HL-60 (cell line): Measurements from ENCODE around the gene DACH2.

Source experiments
- DNase-seq, 2 experiments: peaks; one replicate each; pipeline ENCODE4 v3.0.0-alpha.2; 2010 to 2020; ENCODE audit warnings: low read depth in 1 of 2, low spot score in 1 of 2
- H3K27ac ChIP-seq: fragments of 250-450 bp; sonication (Bioruptor Pico); replicated peaks from 2 replicates; pipeline ENCODE4 v1.5.1; 2020; ENCODE audit warnings: mild to moderate bottlenecking, moderate library complexity
- H3K27me3 ChIP-seq: fragments of 250-450 bp; sonication (Bioruptor Pico); 2 replicates; pipeline ENCODE4 v1.5.1; 2021; ENCODE audit warnings: mild to moderate bottlenecking, moderate library complexity; ENCODE audit not compliant: insufficient read depth, poor library complexity, severe bottlenecking
- H3K4me3 ChIP-seq: replicated peaks from 2 replicates; pipeline ENCODE4 v1.5.1; 2011; ENCODE audit warnings: mild to moderate bottlenecking, control low read depth, low read length; ENCODE audit not compliant: insufficient read depth
- GABPA ChIP-seq: IDR thresholded peaks from 2 replicates; pipeline ENCODE4 v1.6.1; 2012; ENCODE audit warnings: low read depth
- POLR2AphosphoS5 ChIP-seq: IDR thresholded peaks from 2 replicates; pipeline ENCODE4 v1.6.1; 2012; ENCODE audit warnings: low read depth
- REST ChIP-seq: IDR thresholded peaks from 2 replicates; pipeline ENCODE4 v1.6.1; 2012; ENCODE audit warnings: low read depth; ENCODE audit not compliant: insufficient replicate concordance
- SPI1 ChIP-seq: IDR thresholded peaks from 2 replicates; pipeline ENCODE4 v1.6.1; 2012; ENCODE audit warnings: low read depth, mild to moderate bottlenecking, borderline replicate concordance
- TF ChIP-seq, protein P1 (sequence below): IDR thresholded peaks from one replicate; pipeline ENCODE4 v1.5.1; 2011; ENCODE audit warnings: low read length, control low read depth, inconsistent platforms; ENCODE audit not compliant: insufficient read depth

The DACH2 gene

GRCh38 chrX:86263526-86263925 lies 115.3 kb downstream of the DACH2 start:
- TF ChIP-seq POLR2AphosphoS5 (no peak), SPI1 (no peak), GABPA (no peak), REST (no peak)
- TF ChIP-seq, protein P1, sequence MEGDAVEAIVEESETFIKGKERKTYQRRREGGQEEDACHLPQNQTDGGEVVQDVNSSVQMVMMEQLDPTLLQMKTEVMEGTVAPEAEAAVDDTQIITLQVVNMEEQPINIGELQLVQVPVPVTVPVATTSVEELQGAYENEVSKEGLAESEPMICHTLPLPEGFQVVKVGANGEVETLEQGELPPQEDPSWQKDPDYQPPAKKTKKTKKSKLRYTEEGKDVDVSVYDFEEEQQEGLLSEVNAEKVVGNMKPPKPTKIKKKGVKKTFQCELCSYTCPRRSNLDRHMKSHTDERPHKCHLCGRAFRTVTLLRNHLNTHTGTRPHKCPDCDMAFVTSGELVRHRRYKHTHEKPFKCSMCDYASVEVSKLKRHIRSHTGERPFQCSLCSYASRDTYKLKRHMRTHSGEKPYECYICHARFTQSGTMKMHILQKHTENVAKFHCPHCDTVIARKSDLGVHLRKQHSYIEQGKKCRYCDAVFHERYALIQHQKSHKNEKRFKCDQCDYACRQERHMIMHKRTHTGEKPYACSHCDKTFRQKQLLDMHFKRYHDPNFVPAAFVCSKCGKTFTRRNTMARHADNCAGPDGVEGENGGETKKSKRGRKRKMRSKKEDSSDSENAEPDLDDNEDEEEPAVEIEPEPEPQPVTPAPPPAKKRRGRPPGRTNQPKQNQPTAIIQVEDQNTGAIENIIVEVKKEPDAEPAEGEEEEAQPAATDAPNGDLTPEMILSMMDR = no peak
- Histone ChIP-seq H3K27me3 (no peaks in the 10 kb centered on the region), H3K27ac (no peak overlapping the region), H3K4me3 (no peak overlapping the region)
- DNase-seq = no peak

DNA sequence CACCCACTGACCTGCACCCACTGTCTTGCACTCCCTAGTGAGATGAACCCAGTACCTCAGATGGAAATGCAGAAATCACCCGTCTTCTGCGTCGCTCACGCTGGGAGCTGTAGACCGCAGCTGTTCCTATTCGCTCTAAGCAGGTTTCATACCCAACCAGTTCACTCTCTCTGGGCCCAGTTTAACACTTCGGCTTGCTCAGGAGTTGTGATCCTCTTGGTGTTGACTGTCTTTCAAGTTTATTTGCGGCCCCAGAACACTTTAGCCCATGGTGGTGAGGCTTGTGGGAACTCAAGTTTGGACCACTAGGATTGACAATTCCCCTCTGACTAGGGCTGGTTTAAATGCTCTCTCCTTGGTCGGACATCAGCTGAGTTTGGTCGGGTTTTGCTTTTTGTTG lies 147.0 kb downstream of the DACH2 start:
- Histone ChIP-seq H3K4me3 (no peak overlapping the region), H3K27me3 (no peaks in the 10 kb centered on the region), H3K27ac (no peak overlapping the region)
- DNase-seq = no peak
- TF ChIP-seq, protein P1 = no peak
- TF ChIP-seq GABPA (no peak), SPI1 (no peak), POLR2AphosphoS5 (no peak), REST (no peak)

DNA sequence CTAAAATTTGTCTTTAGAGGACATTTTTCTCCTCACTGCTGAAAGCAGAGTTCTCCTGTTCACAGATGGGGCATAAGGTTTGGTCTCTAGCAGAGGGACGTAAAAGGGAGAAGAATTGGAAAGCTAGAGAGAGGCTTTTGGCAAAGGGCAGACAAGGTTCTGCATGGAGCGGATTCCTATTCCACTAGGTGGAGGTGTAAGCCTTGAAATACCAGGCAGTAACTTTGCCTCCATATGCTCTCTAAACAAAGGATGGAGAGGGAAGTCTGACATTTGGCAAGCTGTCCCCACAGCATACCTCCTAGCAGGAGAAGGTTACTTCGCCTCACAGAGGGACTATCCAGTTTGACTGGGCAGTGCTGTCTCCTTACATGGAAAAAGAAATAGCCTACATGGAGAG lies 174.7 kb downstream of the DACH2 start:
- no peak overlapping the region for H3K4me3 ChIP-seq
- TF ChIP-seq SPI1 = no peak
- no peaks in the 10 kb centered on the region for H3K27me3 ChIP-seq
- no peak for DNase-seq
- H3K27ac ChIP-seq = no peak overlapping the region

- Histone ChIP-seq H3K4me3 (no peak overlapping the region), H3K27ac (no peak overlapping the region), H3K27me3 (no peaks in the 10 kb centered on the region)
- no peak for TF ChIP-seq SPI1
- no peak for TF ChIP-seq POLR2AphosphoS5
- TF ChIP-seq REST = no peak
- TF ChIP-seq, protein P1 = no peak
- no peak for TF ChIP-seq GABPA
- DNase-seq = no peak
Measured at GRCh38 chrX:86329174-86329573, 180.9 kb downstream of the DACH2 start.
